Endodermal cell (in vitro differentiated cells): ENCODE measurements around the gene SLC16A13. TPM values are rescaled to one million over a fixed set of nuclear protein-coding genes. Genes with fewer than 3 reads are reported as not detected.

Experiments
- DNase-seq: peaks from one replicate; pipeline ENCODE4 v3.0.0-alpha.2; 2017
- H3K27ac ChIP-seq: 2 replicates; pipeline ENCODE4 v1.5.1; 2013; ENCODE audit warnings: mild to moderate bottlenecking, low read depth, low read length, moderate library complexity
- H3K27me3 ChIP-seq: 2 replicates; pipeline ENCODE4 v1.6.1; 2013; ENCODE audit warnings: mild to moderate bottlenecking, low read length, moderate library complexity; ENCODE audit not compliant: insufficient read depth, control insufficient read depth, poor library complexity, severe bottlenecking
- H3K36me3 ChIP-seq: 2 replicates; pipeline ENCODE4 v1.7.0; 2013; ENCODE audit warnings: mild to moderate bottlenecking, low read length, moderate library complexity; ENCODE audit not compliant: control insufficient read depth, insufficient read depth
- H3K4me1 ChIP-seq: one replicate; pipeline ENCODE4 v1.7.0; 2013; ENCODE audit warnings: low read length; ENCODE audit not compliant: control insufficient read depth, insufficient read depth
- H3K4me3 ChIP-seq: 2 replicates; pipeline ENCODE4 v1.5.1; 2013; ENCODE audit warnings: mild to moderate bottlenecking, low read length, moderate library complexity
- H3K9ac ChIP-seq: 2 replicates; pipeline ENCODE4 v1.6.1; 2013; ENCODE audit warnings: mild to moderate bottlenecking, low read length, moderate library complexity; ENCODE audit not compliant: poor library complexity, severe bottlenecking; ENCODE audit errors: extremely low read depth
- H3K9me3 ChIP-seq: 2 replicates; pipeline ENCODE4 v1.6.1; 2013; ENCODE audit warnings: mild to moderate bottlenecking, low read length, moderate library complexity; ENCODE audit not compliant: control insufficient read depth
- H3K27ac Mint-ChIP-seq: 2 replicates; pipeline ENCODE4 v1.8.0; 2020; ENCODE audit warnings: mixed read lengths
- H3K27me3 Mint-ChIP-seq: 2 replicates; pipeline ENCODE4 v1.8.0; 2021; ENCODE audit warnings: mild to moderate bottlenecking, mixed read lengths; ENCODE audit not compliant: insufficient read depth
- H3K36me3 Mint-ChIP-seq: 2 replicates; pipeline ENCODE4 v1.8.0; 2020; ENCODE audit warnings: low read depth, mixed read lengths
- H3K4me1 Mint-ChIP-seq: 2 replicates; pipeline ENCODE4 v1.8.0; 2020; ENCODE audit warnings: mixed read lengths
- H3K4me3 Mint-ChIP-seq: 2 replicates; pipeline ENCODE4 v1.8.0; 2020; ENCODE audit warnings: mild to moderate bottlenecking, moderate library complexity, mixed read lengths
- H3K9me3 Mint-ChIP-seq: 2 replicates; pipeline ENCODE4 v1.8.0; 2020; ENCODE audit warnings: mild to moderate bottlenecking, mixed read lengths
- CTCF ChIP-seq: fragments of 200-600 bp; sonication (generic); conservative IDR thresholded peaks from 2 replicates; pipeline ENCODE4 v1.5.0; 2021; ENCODE audit warnings: antibody characterized with exemption, mild to moderate bottlenecking
- WGBS, 2 experiments: methylation state at CpG; one replicate each; pipeline versions ENCODE4 v1.1.5 to v1.1.7; 2013; ENCODE audit warnings: missing lambda C conversion rate in 2 of 2, mixed read lengths in 1 of 2; ENCODE audit not compliant: insufficient coverage in 1 of 2, insufficient read length in 1 of 2; 5-methylcytosine and 5-hydroxymethylcytosine counted together
- total RNA-seq, 2 donors: library from RNA; stranded (reverse); fragmentation: NEBNext Ultra II Directional in 1 of 2; extraction: Animal tissue kit (Norgen Biotek cat#: 25700) in 1 of 2; gene quantifications; 2 replicates in 1 of 2; 3 replicates in 1 of 2; pipeline ENCODE4 v1.2.1, GENCODE V29; 2021

Gene SLC16A13
- total RNA-seq, 2 donors from 2014 or later: 18.8 to 19.9 TPM

- no peaks in the 10 kb centered on the region for H3K9me3 Mint-ChIP-seq
- no peak overlapping the region for H3K27ac Mint-ChIP-seq
- peaks cover 8% of the 10 kb centered on the region for H3K36me3 ChIP-seq
- no peak for DNase-seq
- 95% methylated on average over 2 of the region's 2 CpGs; no CpG with 5 or more reads in 1 of the 2 experiments for WGBS, 2 experiments
- peak overlapping the region; percentile 94 for H3K4me3 Mint-ChIP-seq
- H3K9me3 ChIP-seq: no peaks in the 10 kb centered on the region
- H3K27me3 ChIP-seq: no peaks in the 10 kb centered on the region
- no peak overlapping the region for H3K9ac ChIP-seq
- H3K27me3 Mint-ChIP-seq: no peaks in the 10 kb centered on the region
- H3K36me3 Mint-ChIP-seq: peaks cover 14% of the 10 kb centered on the region
- H3K4me1 ChIP-seq: no peaks in the 10 kb centered on the region
- no peak overlapping the region for H3K27ac ChIP-seq
- peaks cover 21% of the 10 kb centered on the region for H3K4me1 Mint-ChIP-seq
- peak overlapping the region; percentile 100 for H3K4me3 ChIP-seq
- TF ChIP-seq CTCF: no peak
Observed at GRCh38 chr17:7010523-7010922, 25.3 kb upstream of the SLC16A13 start.

GRCh38 chr17:7011415-7011814, 24.4 kb upstream of the SLC16A13 start:
- Histone ChIP-seq H3K27me3 (no peaks in the 10 kb centered on the region), H3K9ac (peak overlapping the region; percentile 96), H3K27ac (no peak overlapping the region), H3K4me3 (peak overlapping the region; percentile 100), H3K9me3 (no peaks in the 10 kb centered on the region), H3K36me3 (peaks cover 8% of the 10 kb centered on the region), H3K4me1 (no peaks in the 10 kb centered on the region)
- Mint-ChIP-seq H3K27ac (peak overlapping the region; percentile 100), H3K4me1 (peaks cover 21% of the 10 kb centered on the region), H3K9me3 (no peaks in the 10 kb centered on the region), H3K36me3 (peaks cover 14% of the 10 kb centered on the region), H3K4me3 (peak overlapping the region; percentile 94), H3K27me3 (no peaks in the 10 kb centered on the region)
- DNase-seq: no peak
- WGBS, 2 experiments: 80% methylated on average over 8 to 14 of the region's 14 CpGs
- TF ChIP-seq CTCF: no peak

- 9% methylated on average over 4 of the region's 6 CpGs; no CpG with 5 or more reads in 1 of the 2 experiments for WGBS, 2 experiments
- no peaks in the 10 kb centered on the region for H3K27me3 ChIP-seq
- H3K27ac ChIP-seq: peak overlapping the region; percentile 100
- Mint-ChIP-seq H3K4me3 (peak overlapping the region; percentile 94), H3K9me3 (no peaks in the 10 kb centered on the region), H3K4me1 (peaks cover 21% of the 10 kb centered on the region), H3K27ac (peak overlapping the region; percentile 100), H3K27me3 (no peaks in the 10 kb centered on the region), H3K36me3 (peaks cover 18% of the 10 kb centered on the region)
- peak; percentile 38 for DNase-seq
- H3K9ac ChIP-seq: peak overlapping the region; percentile 96
- TF ChIP-seq CTCF: no peak
- no peaks in the 10 kb centered on the region for H3K4me1 ChIP-seq
- H3K4me3 ChIP-seq: peak overlapping the region; percentile 100
- H3K36me3 ChIP-seq: peaks cover 8% of the 10 kb centered on the region
- H3K9me3 ChIP-seq: no peaks in the 10 kb centered on the region
Observed at GRCh38 chr17:7011942-7012254, 23.9 kb upstream of the SLC16A13 start.
